ENCODE data around the gene TMEM117. TPM values are rescaled to one million over a fixed set of nuclear protein-coding genes. Genes with fewer than 3 reads are reported as not detected.
"Not testable (repeated sequence)": the region's sequence is repeated elsewhere in the genome, so short reads cannot be mapped to it uniquely, and the experiment has no call there.

The TMEM117 gene
- total RNA-seq, 1 donor from 2014 or later = 24.8 TPM

- ATAC-seq (no peak), DNase-seq (ENCODE audit: low spot score) (no peak)
- intact Hi-C loops (cut with DNase I) = no loop called here
Observed at GRCh38 chr12:44127966-44128710, 292.3 kb downstream of the TMEM117 start.

GRCh38 chr12:44143175-44143574, 307.3 kb downstream of the TMEM117 start:
- intact Hi-C loops (cut with DNase I) = no loop called here

GRCh38 chr12:44148936-44149335, 313.1 kb downstream of the TMEM117 start:
- no peak for ATAC-seq
- intact Hi-C loops (cut with DNase I) = no loop called here
- DNase-seq (ENCODE audit: low spot score) = no peak

More at GRCh38 chr12:44143175-44143574, 307.3 kb downstream of the TMEM117 start:
- DNase-seq (ENCODE audit: low spot score) (no peak), ATAC-seq (no peak)

- no peak for DNase-seq (ENCODE audit: low spot score)
- intact Hi-C loops (cut with DNase I) = no loop called here
- no peak for ATAC-seq
Observed at GRCh38 chr12:44154128-44154527, 318.2 kb downstream of the TMEM117 start.

GRCh38 chr12:44155358-44155757, 319.5 kb downstream of the TMEM117 start:
- DNase-seq (ENCODE audit: low spot score) = no peak
- no peak for ATAC-seq
- intact Hi-C loops (cut with DNase I) = no loop called here

GRCh38 chr12:44157359-44157758, 321.5 kb downstream of the TMEM117 start:
- ATAC-seq = no peak

GRCh38 chr12:44158746-44159145, 322.9 kb downstream of the TMEM117 start:
- DNase-seq (ENCODE audit: low spot score) (no peak), ATAC-seq (no peak)
- intact Hi-C loops (cut with DNase I) = no loop called here

More at GRCh38 chr12:44157359-44157758, 321.5 kb downstream of the TMEM117 start:
- intact Hi-C loops (cut with DNase I) = no loop called here
- no peak for DNase-seq (ENCODE audit: low spot score)

- DNase-seq (ENCODE audit: low spot score) (no peak), ATAC-seq (no peak)
- intact Hi-C loops (cut with DNase I) = no loop called here
Observed at GRCh38 chr12:44159216-44159615, 323.3 kb downstream of the TMEM117 start.

- DNase-seq (ENCODE audit: low spot score) = no peak
- ATAC-seq = no peak
- intact Hi-C loops (cut with DNase I) = no loop called here
Observed at GRCh38 chr12:44159862-44160261, 324.0 kb downstream of the TMEM117 start.

- ATAC-seq = no peak
- DNase-seq (ENCODE audit: low spot score) = no peak
- intact Hi-C loops (cut with DNase I) = no loop called here
Observed at GRCh38 chr12:44162961-44163360, 327.1 kb downstream of the TMEM117 start.

- ATAC-seq (no peak), DNase-seq (ENCODE audit: low spot score) (no peak)
- intact Hi-C loops (cut with DNase I) = no loop called here
Observed at GRCh38 chr12:44174053-44174452, 338.2 kb downstream of the TMEM117 start.

- ATAC-seq (no peak), DNase-seq (ENCODE audit: low spot score) (no peak)
- intact Hi-C loops (cut with DNase I) = no loop called here
Observed at GRCh38 chr12:44184499-44185206, 348.8 kb downstream of the TMEM117 start.

- intact Hi-C loops (cut with DNase I) = no loop called here
- no peak for ATAC-seq
- DNase-seq (ENCODE audit: low spot score) = no peak
Observed at GRCh38 chr12:44193281-44193680, 357.4 kb downstream of the TMEM117 start.

- DNase-seq (ENCODE audit: low spot score); intact Hi-C loops (cut with DNase I); ATAC-seq: not testable (repeated sequence)
Observed at GRCh38 chr12:44195719-44196118, 359.8 kb downstream of the TMEM117 start.

- DNase-seq (ENCODE audit: low spot score) = no peak
- no peak for ATAC-seq
- intact Hi-C loops (cut with DNase I) = no loop called here
Observed at GRCh38 chr12:44206045-44206444, 370.2 kb downstream of the TMEM117 start.

GRCh38 chr12:44217146-44217883, 381.4 kb downstream of the TMEM117 start:
- ATAC-seq (no peak), DNase-seq (ENCODE audit: low spot score) (no peak)
- intact Hi-C loops (cut with DNase I) = no loop called here

- intact Hi-C loops (cut with DNase I) = no loop called here
- no peak for ATAC-seq
Observed at GRCh38 chr12:44223736-44224135, 387.9 kb downstream of the TMEM117 start.

GRCh38 chr12:44224399-44225148, 388.7 kb downstream of the TMEM117 start:
- no peak for DNase-seq (ENCODE audit: low spot score)
- intact Hi-C loops (cut with DNase I) = no loop called here
- ATAC-seq = no peak

More at GRCh38 chr12:44223736-44224135, 387.9 kb downstream of the TMEM117 start:
- DNase-seq (ENCODE audit: low spot score) = no peak

GRCh38 chr12:44225149-44225510, 389.2 kb downstream of the TMEM117 start:
- intact Hi-C loops (cut with DNase I) = no loop called here
- DNase-seq (ENCODE audit: low spot score) = no peak
- ATAC-seq = no peak
